Rectal smooth muscle tissue (tissue), 1 donor: ENCODE data around the gene SLC6A18.

Source experiments
- H3K27ac ChIP-seq: one replicate; pipeline ENCODE4 v1.7.0; 2013; ENCODE audit warnings: low read depth, low read length, inconsistent platforms
- H3K27me3 ChIP-seq: one replicate; pipeline ENCODE4 v1.7.0; 2013; ENCODE audit warnings: low read length; ENCODE audit not compliant: control insufficient read depth, insufficient read depth
- H3K36me3 ChIP-seq: one replicate; pipeline ENCODE4 v1.7.0; 2013; ENCODE audit warnings: low read length; ENCODE audit not compliant: control insufficient read depth, insufficient read depth
- H3K4me1 ChIP-seq: one replicate; pipeline ENCODE4 v1.7.0; 2013; ENCODE audit warnings: low read length; ENCODE audit not compliant: control insufficient read depth, insufficient read depth
- H3K4me3 ChIP-seq: one replicate; pipeline ENCODE4 v1.7.0; 2013; ENCODE audit warnings: low read length
- H3K9ac ChIP-seq: one replicate; pipeline ENCODE4 v1.7.0; 2013; ENCODE audit warnings: low read length

Gene SLC6A18

GRCh38 chr5:1216918-1217295 lies 8.3 kb upstream of the SLC6A18 start:
- Histone ChIP-seq H3K27ac (no peak overlapping the region), H3K9ac (no peak overlapping the region), H3K27me3 (no peaks in the 10 kb centered on the region), H3K4me3 (no peak overlapping the region), H3K4me1 (no peaks in the 10 kb centered on the region), H3K36me3 (no peaks in the 10 kb centered on the region)

GRCh38 chr5:1217596-1218206 lies 7.5 kb upstream of the SLC6A18 start:
- Histone ChIP-seq H3K4me1 (no peaks in the 10 kb centered on the region), H3K4me3 (no peak overlapping the region), H3K36me3 (no peaks in the 10 kb centered on the region), H3K9ac (no peak overlapping the region), H3K27ac (no peak overlapping the region), H3K27me3 (no peaks in the 10 kb centered on the region)

- no peaks in the 10 kb centered on the region for H3K36me3 ChIP-seq
- H3K27me3 ChIP-seq = no peaks in the 10 kb centered on the region
- no peak overlapping the region for H3K9ac ChIP-seq
- H3K4me1 ChIP-seq = no peaks in the 10 kb centered on the region
- H3K4me3 ChIP-seq = no peak overlapping the region
- no peak overlapping the region for H3K27ac ChIP-seq
These were observed 6.7 kb upstream of the SLC6A18 start for GRCh38 chr5:1218351-1219080.

GRCh38 chr5:1219098-1219767 lies 5.9 kb upstream of the SLC6A18 start:
- no peak overlapping the region for H3K4me3 ChIP-seq
- no peak overlapping the region for H3K9ac ChIP-seq
- H3K4me1 ChIP-seq = no peaks in the 10 kb centered on the region
- H3K27me3 ChIP-seq = no peaks in the 10 kb centered on the region
- H3K27ac ChIP-seq = no peak overlapping the region
- H3K36me3 ChIP-seq = no peaks in the 10 kb centered on the region

- no peak overlapping the region for H3K4me3 ChIP-seq
- no peak overlapping the region for H3K27ac ChIP-seq
- no peaks in the 10 kb centered on the region for H3K27me3 ChIP-seq
- no peak overlapping the region for H3K9ac ChIP-seq
- H3K36me3 ChIP-seq = no peaks in the 10 kb centered on the region
- no peaks in the 10 kb centered on the region for H3K4me1 ChIP-seq
These were observed 5.4 kb upstream of the SLC6A18 start for GRCh38 chr5:1219768-1220100.

- Histone ChIP-seq H3K4me3 (no peak overlapping the region), H3K27ac (no peak overlapping the region), H3K4me1 (no peaks in the 10 kb centered on the region), H3K27me3 (no peaks in the 10 kb centered on the region), H3K9ac (no peak overlapping the region), H3K36me3 (no peaks in the 10 kb centered on the region)
These were observed 4.8 kb upstream of the SLC6A18 start for GRCh38 chr5:1220351-1220750.

- Histone ChIP-seq H3K4me3 (no peak overlapping the region), H3K27ac (no peak overlapping the region), H3K36me3 (no peaks in the 10 kb centered on the region), H3K27me3 (no peaks in the 10 kb centered on the region), H3K4me1 (no peaks in the 10 kb centered on the region), H3K9ac (no peak overlapping the region)
These were observed 4.3 kb upstream of the SLC6A18 start for GRCh38 chr5:1220831-1221230.

GRCh38 chr5:1221721-1222120 lies 3.5 kb upstream of the SLC6A18 start:
- Histone ChIP-seq H3K9ac (no peak overlapping the region), H3K4me1 (no peaks in the 10 kb centered on the region), H3K4me3 (no peak overlapping the region), H3K27ac (no peak overlapping the region), H3K36me3 (no peaks in the 10 kb centered on the region), H3K27me3 (no peaks in the 10 kb centered on the region)

GRCh38 chr5:1222147-1222546 lies 3.0 kb upstream of the SLC6A18 start:
- no peaks in the 10 kb centered on the region for H3K36me3 ChIP-seq
- no peak overlapping the region for H3K9ac ChIP-seq
- H3K4me1 ChIP-seq = no peaks in the 10 kb centered on the region

GRCh38 chr5:1222621-1223277 lies 2.4 kb upstream of the SLC6A18 start:
- Histone ChIP-seq H3K9ac (no peak overlapping the region), H3K36me3 (no peaks in the 10 kb centered on the region), H3K4me1 (no peaks in the 10 kb centered on the region), H3K4me3 (no peak overlapping the region), H3K27me3 (no peaks in the 10 kb centered on the region), H3K27ac (no peak overlapping the region)

More at GRCh38 chr5:1222147-1222546, 3.0 kb upstream of the SLC6A18 start:
- Histone ChIP-seq H3K4me3 (no peak overlapping the region), H3K27me3 (no peaks in the 10 kb centered on the region), H3K27ac (no peak overlapping the region)

- no peak overlapping the region for H3K4me3 ChIP-seq
- H3K27me3 ChIP-seq = peaks cover under 1% of the 10 kb centered on the region
- H3K36me3 ChIP-seq = no peaks in the 10 kb centered on the region
- H3K4me1 ChIP-seq = no peaks in the 10 kb centered on the region
- H3K27ac ChIP-seq = no peak overlapping the region
- no peak overlapping the region for H3K9ac ChIP-seq
These were observed 1.9 kb upstream of the SLC6A18 start for GRCh38 chr5:1223278-1223670.

GRCh38 chr5:1224631-1225030 lies 550 bp upstream of the SLC6A18 start:
- H3K27me3 ChIP-seq = peaks cover 7% of the 10 kb centered on the region
- no peak overlapping the region for H3K4me3 ChIP-seq
- no peak overlapping the region for H3K9ac ChIP-seq
- no peaks in the 10 kb centered on the region for H3K4me1 ChIP-seq
- no peak overlapping the region for H3K27ac ChIP-seq
- no peaks in the 10 kb centered on the region for H3K36me3 ChIP-seq
